HG03139 (cell line): ENCODE data around the gene EFNA2.
"Not testable (repeated sequence)": the region's sequence is repeated elsewhere in the genome, so short reads cannot be mapped to it uniquely, and the experiment has no call there.

Experiments
- ATAC-seq: cut with Tn5 transposase; IDR thresholded peaks from one replicate; pipeline ENCODE4 v1.9.1; 2021; ENCODE audit not compliant: unreplicated experiment

EFNA2 gene

DNA sequence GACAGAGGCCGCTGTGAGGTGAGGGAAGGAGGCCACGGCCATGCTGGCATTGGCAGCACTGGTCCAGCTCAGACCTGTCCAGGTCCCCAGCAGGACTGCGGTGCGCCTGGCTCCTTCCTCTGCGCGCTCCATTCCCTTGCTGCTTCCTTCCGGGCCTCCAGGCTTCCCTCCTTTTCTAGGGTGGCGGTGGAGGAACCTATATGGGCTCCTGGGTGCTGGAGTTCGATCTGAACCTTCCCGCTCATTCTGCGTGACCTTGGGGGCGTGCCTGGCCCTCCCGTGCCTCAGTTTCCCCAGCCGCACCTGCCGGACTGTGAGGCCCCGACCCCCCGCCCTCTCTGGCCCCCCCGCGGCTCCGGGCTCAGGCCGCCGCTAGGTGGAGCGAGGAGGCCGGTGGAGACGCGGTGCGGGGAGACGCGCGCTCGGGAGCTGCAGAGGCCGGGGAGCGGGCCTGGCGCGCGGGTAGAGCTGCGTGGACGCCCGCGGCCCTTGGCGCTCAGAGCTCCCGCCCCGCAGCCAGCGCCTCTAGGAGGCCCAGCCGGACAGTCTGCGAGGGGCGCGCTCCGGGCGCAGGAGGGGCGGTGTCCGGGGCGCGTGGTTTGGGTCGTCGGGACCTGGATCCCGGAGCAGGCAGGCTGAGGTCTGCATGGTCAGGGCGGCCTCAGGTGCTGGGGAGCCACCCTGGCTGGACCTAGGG is 29.9 kb downstream of the EFNA2 start:
- no peak for ATAC-seq

DNA sequence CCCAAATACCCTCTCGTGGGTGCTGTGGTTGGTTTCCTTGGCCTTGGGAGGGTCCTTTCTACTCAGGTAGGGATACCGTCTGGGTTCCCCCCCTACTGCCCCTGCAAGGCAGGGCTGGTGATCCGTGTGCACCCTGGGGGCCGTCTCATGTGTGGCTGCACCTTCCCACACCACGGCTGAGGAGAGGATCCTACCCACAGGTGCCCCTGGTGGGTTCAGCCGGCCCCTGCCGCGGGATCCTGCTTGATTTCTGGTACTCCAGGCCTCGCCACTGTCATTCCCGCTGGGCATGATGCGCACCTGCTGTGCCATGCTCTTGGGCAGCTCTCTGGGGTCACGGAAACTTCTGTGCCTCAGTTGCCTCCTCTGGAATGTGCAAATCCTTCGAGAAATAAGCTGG is 30.8 kb downstream of the EFNA2 start:
- no peak for ATAC-seq

DNA sequence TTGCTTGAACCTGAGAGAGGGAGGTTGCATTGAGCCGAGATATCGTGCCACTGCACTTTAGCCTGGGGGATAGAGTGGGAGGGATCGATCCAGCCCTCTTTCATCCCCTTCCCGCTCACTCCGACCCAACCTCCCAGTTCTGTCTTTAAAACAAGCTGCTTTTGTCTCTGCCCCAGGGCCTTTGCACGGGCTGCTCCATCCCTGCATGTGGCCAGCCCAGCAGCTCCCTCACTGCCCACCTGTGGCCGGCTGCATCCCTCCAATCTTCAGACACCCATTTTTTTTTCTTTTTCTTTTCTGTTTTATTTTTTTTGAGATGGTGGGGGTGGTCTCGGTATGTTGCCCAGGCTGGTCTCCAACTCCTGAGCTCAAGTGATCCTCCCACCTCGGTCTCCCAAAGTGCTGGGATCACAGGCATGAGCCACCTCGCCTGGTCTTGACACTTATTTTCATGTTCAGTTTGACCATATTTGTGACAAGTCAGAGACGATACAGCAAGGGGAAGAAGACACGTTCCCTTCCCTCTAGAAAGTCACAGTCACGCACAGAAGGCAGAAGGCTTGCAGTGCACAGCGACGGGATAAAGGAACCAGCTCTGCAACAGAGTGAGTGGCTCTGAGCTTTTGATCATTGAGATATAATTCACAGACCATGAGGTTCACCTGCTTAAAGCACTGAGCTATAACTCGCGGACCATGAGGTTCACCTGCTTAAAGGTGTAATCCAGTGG is 31.8 kb downstream of the EFNA2 start:
- no peak for ATAC-seq

- no peak for ATAC-seq
These were observed 33.2 kb downstream of the EFNA2 start for GRCh38 chr19:1318678-1319471.

GRCh38 chr19:1320282-1320650 is 34.6 kb downstream of the EFNA2 start:
- not testable (repeated sequence) for ATAC-seq

GRCh38 chr19:1321539-1321938 is 35.9 kb downstream of the EFNA2 start:
- no peak for ATAC-seq

- no peak for ATAC-seq
These were observed 36.7 kb downstream of the EFNA2 start for GRCh38 chr19:1322198-1322981.

GRCh38 chr19:1324249-1324805 is 38.7 kb downstream of the EFNA2 start:
- ATAC-seq = no peak

- no peak for ATAC-seq
These were observed 39.3 kb downstream of the EFNA2 start for GRCh38 chr19:1324806-1325567.

DNA sequence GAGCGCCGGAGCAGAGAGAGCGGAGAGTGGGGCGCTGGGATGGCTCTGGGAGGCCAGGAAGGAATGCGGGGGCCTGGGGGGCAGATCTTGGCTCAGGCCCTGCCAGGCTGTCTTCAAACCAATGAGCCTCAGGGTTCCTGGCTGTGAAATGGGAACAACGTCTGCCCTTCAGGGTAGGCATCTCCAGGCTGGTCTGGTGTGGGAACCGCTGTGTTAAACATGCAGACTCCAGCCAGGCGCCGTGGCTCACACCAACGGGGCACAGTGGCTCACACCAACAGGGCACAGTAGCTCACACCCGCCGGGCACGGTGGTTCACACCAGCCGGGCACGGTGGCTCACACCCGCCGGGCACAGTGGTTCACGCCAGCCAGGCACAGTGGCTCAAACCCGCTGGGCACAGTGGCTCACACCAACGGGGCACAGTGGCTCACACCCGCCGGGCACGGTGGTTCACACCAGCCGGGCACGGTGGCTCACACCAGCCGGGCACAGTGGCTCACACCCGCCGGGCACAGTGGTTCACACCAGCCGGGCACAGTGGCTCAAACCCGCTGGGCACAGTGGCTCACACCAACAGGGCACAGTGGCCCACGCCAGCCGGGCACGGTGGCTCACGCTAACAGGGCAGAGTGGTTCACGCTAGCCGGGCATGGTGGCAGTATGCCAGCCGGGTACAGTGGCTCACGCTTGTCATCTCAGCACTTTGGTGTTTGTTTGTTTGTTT is 40.1 kb downstream of the EFNA2 start:
- no peak for ATAC-seq

GRCh38 chr19:1327125-1327524 is 41.5 kb downstream of the EFNA2 start:
- no peak for ATAC-seq

GRCh38 chr19:1332208-1332607 is 46.5 kb downstream of the EFNA2 start:
- not testable (repeated sequence) for ATAC-seq

- no peak for ATAC-seq
These were observed 50.5 kb downstream of the EFNA2 start for GRCh38 chr19:1336079-1336684.

GRCh38 chr19:1340681-1341469 is 55.2 kb downstream of the EFNA2 start:
- no peak for ATAC-seq

GRCh38 chr19:1343041-1343440 is 57.4 kb downstream of the EFNA2 start:
- ATAC-seq = no peak

DNA sequence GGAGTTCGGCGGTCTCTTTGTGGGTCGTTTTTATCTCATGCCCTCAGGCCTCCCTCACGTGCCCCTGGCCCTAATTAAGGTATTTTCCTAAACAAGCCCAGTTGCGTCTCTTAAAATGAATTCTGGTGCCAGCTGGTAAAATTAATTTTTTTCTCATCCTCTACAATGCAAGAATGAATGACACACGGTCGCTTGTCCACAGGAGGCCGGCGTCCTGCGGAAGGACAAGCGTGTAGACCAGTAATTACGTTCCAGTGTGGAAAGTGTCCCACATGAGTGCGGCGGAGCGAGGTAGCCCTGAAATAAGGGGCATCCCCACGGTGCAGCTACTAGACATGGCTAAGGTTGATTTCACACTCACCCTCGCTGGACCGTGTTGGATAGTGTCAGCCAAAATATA is 63.5 kb downstream of the EFNA2 start:
- ATAC-seq = no peak

GRCh38 chr19:1350867-1351266 is 65.2 kb downstream of the EFNA2 start:
- ATAC-seq = no peak
